ENCODE data around the gene SPATA16. TPM values are rescaled to one million over a fixed set of nuclear protein-coding genes. Genes with fewer than 3 reads are reported as not detected.

SPATA16 gene
- total RNA-seq, 1 donor: not detected

- TF ChIP-seq CTCF (IDR thresholded peaks at IDR 0.05; ENCODE audit: insufficient read depth, low read length): no peak
- DNase-seq (ENCODE audit: low read depth): no peak
- no peak overlapping the region for H3K4me3 ChIP-seq (ENCODE audit: low read depth, low read length)
These were observed 140.5 kb downstream of the SPATA16 start for GRCh38 chr3:173000553-173000952.

GRCh38 chr3:172993412-172993811 lies 147.6 kb downstream of the SPATA16 start:
- H3K4me3 ChIP-seq (ENCODE audit: low read depth, low read length): no peak overlapping the region
- TF ChIP-seq CTCF (IDR thresholded peaks at IDR 0.05; ENCODE audit: insufficient read depth, low read length): no peak
- DNase-seq (ENCODE audit: low read depth): no peak

DNA sequence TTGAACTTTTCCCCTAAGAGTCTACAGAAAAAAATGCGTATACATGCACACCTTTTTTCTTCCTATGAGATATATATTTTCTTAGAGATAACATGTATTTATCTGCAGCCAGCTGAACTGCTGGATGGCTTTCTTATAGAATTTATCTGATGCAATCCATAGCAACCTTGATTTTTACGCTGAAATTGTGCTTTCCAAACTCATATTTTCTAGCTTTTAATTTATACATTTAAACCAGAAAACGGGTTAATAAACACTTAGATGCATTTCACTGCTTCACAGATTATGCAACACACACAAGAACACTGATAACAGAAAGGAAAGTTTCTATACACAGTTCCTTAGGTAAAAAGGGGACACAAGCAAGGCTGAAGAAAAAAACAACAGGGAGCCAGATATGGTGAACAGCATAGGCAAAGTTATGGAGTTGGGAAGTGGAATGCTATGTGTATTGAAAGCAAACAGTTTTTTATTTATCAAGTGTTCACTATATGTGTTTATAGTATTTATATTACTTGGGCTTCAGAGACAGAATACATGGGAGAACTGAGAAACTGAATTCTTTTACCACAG lies 149.5 kb downstream of the SPATA16 start:
- H3K4me3 ChIP-seq (ENCODE audit: low read depth, low read length): no peak overlapping the region
- TF ChIP-seq CTCF (IDR thresholded peaks at IDR 0.05; ENCODE audit: insufficient read depth, low read length): no peak
- DNase-seq (ENCODE audit: low read depth): no peak

GRCh38 chr3:172989373-172989772 lies 151.7 kb downstream of the SPATA16 start:
- H3K4me3 ChIP-seq (ENCODE audit: low read depth, low read length): no peak overlapping the region
- no peak for TF ChIP-seq CTCF (IDR thresholded peaks at IDR 0.05; ENCODE audit: insufficient read depth, low read length)
- DNase-seq (ENCODE audit: low read depth): no peak

DNA sequence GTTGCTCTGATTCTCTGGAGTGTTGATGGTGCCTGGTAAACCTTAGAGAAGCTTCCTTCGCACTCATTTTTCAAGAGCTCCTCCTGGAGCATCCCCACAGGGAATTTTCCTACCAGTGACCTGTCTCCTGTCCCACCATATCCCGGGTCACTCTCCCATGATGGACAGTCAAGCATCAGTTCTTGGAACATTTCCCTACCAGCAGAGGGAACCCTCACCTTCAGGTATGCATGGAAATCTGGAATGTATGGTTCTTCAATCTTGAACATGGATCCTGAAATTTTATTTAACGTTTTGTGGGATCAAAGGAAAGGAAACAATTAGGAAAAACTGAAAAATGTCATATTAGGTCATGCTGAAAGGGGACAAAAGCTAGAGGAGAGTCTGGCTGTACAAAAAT lies 153.8 kb downstream of the SPATA16 start:
- TF ChIP-seq CTCF (IDR thresholded peaks at IDR 0.05; ENCODE audit: insufficient read depth, low read length): no peak
- DNase-seq (ENCODE audit: low read depth): no peak
- H3K4me3 ChIP-seq (ENCODE audit: low read depth, low read length): no peak overlapping the region

DNA sequence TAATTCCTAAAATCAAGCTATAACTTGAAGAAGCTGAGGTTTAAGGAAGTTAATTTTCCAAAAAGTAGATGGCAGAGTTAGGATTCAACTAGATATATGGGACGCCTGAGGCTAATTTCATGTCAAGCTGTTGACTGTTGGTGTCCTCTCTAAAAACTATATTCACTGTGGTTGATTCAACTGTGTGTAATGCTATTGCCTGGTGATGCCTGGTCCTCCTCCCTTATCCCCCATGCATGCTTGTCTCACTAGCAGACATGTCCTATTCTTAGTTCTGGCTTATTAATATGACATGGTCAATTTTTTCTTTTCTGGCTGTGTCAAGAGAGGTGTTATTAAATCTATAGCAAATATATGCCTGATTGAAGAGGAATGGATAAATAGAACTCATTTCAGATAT lies 156.1 kb downstream of the SPATA16 start:
- DNase-seq (ENCODE audit: low read depth): no peak
- TF ChIP-seq CTCF (IDR thresholded peaks at IDR 0.05; ENCODE audit: insufficient read depth, low read length): no peak
- H3K4me3 ChIP-seq (ENCODE audit: low read depth, low read length): no peak overlapping the region

GRCh38 chr3:172982736-172983364 lies 158.2 kb downstream of the SPATA16 start:
- DNase-seq (ENCODE audit: low read depth): peak; percentile 37
- H3K4me3 ChIP-seq (ENCODE audit: low read depth, low read length): no peak overlapping the region
- no peak for TF ChIP-seq CTCF (IDR thresholded peaks at IDR 0.05; ENCODE audit: insufficient read depth, low read length)

Measured in fibroblast of the aortic adventitia (primary cell).